ENCODE data around the gene THOC2.

GRCh38 chrX:123607806-123608205, 125.0 kb downstream of the THOC2 start:
- TF ChIP-seq, protein P1, sequence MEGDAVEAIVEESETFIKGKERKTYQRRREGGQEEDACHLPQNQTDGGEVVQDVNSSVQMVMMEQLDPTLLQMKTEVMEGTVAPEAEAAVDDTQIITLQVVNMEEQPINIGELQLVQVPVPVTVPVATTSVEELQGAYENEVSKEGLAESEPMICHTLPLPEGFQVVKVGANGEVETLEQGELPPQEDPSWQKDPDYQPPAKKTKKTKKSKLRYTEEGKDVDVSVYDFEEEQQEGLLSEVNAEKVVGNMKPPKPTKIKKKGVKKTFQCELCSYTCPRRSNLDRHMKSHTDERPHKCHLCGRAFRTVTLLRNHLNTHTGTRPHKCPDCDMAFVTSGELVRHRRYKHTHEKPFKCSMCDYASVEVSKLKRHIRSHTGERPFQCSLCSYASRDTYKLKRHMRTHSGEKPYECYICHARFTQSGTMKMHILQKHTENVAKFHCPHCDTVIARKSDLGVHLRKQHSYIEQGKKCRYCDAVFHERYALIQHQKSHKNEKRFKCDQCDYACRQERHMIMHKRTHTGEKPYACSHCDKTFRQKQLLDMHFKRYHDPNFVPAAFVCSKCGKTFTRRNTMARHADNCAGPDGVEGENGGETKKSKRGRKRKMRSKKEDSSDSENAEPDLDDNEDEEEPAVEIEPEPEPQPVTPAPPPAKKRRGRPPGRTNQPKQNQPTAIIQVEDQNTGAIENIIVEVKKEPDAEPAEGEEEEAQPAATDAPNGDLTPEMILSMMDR (IDR thresholded peaks at IDR 0.05), result no peak
- TF ChIP-seq POLR2A (IDR thresholded peaks at IDR 0.05), result no peak
